Activated CD8-positive, alpha-beta memory T cell treated with anti-CD3 and anti-CD28 coated beads, Interleukin-2, amount 50 U/mL, for 48 hours (primary cell): ENCODE results near the gene NT5C.

Source experiments
- DNase-seq: peaks from one replicate; pipeline ENCODE4 v3.0.0-alpha.2; 2020

Gene NT5C

DNA sequence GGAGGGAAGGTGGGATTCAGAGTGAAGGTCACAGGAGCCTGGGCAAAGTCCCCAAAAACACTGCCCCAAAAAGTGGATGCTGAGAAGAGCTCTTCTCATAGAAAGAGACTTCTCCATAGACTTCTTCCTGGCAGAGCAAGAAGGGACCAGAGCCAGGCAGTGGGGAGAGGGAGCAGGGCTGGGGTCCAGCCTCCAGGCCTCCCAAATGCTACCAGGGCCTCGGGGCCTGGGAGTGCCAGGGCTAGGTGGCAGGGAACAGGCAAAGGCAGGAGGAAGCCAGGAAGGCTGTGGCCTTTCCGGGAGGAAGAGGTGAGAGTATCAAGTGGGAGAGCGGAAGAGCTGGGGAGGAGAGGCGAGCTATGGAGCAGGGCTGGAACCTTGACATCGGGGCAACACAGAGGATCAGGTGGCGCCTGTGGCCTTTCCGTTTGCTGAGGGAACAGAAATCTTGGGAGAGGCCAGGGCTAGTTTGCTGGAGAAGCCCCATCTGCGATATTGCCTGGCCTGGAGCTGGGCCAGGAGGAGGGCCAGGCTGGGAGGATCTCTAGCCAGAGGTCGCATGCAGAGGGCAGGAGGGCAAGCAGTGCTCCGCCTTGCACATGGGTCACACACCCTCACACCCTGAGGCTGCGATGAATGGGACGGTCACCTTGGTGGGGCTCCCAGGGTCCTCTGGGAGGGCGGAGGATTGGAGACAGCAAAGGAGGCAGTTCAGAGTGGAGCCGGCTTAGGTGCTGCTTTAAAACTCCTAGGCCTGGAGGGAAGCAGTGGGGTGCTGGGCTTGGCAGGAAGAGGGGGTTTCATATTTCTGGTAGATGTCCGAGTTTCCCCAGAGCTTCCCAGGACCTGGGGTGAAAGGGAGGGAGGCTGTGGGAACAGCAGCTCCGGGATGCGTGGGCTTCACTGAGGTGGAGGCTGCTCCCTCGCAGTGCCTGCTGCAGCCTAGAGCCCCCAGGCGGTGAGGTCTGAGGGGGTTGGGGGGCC, 40.4 kb downstream of the NT5C start:
- no peak for DNase-seq

- DNase-seq = no peak
These were observed 42.8 kb downstream of the NT5C start for GRCh38 chr17:75088465-75089417.

DNA sequence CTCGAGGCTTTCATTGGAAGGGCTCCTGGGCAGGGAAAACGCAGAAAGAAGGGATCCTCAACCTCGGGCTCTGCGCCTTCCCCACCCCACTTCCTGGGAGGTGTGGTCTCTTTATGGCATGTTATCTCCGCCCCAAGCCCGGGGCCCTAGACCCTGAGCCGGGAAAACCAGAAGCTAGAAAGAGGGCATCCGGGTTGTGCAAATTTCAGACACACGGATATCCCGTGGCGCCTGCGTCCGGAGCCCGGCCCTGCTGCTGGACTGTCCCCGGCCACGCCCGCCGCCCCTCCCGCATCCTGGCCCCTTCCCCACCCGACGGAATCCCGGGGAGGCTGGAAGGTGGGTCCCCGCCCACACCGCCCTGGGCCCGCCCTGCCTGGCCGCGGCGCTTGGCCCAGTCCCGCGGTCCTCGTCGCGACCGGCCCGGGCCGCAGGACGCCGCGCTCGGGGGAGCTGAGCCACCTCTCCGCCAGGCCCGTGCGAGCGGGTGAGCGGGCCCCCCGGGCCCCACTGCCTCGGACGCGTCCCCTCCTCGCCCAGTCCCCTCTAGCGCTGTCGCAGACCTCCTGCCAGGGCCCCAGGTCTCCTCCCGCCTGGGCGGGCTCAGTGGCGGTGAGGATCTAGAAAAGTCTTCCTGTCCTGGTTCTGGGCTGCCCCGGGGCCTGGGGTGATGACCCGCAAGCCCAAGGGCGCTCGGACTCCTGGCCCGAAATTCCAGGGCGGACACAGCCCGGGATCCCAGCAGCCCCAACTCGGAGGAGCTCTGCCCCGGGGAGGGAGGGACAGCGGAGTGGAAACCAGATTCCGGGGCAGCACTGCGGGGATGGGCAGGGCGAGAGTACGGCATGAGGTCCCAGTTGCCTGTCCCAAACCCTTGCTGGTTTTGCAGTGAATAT, 43.7 kb downstream of the NT5C start, which contains the start of gene SLC16A5:
SLC16A5 (plus strand) TSS at position 397 of the 896 bp plus-strand sequence. CDS start 5,683 bp downstream, outside the sequence.
- peak; percentile 73 for DNase-seq

DNA sequence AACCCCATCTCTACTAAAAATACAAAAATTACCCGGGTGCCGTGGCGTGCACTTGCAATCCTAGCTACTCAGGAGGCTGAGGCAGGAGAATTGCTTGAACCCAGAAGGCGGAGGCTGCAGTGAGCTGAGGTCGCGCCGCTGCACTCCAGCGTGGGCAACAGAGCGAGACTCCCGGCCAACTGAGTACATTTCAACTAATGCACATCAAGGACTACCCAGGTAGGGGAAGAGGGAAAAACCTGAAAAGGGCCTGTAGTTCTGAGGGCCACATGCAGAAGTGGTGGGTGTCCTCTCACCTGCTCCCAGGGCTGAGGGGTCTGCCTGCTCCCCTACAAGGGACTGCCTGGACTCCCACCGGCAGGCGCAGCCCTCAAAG, 44.4 kb downstream of the NT5C start:
- DNase-seq = no peak

DNA sequence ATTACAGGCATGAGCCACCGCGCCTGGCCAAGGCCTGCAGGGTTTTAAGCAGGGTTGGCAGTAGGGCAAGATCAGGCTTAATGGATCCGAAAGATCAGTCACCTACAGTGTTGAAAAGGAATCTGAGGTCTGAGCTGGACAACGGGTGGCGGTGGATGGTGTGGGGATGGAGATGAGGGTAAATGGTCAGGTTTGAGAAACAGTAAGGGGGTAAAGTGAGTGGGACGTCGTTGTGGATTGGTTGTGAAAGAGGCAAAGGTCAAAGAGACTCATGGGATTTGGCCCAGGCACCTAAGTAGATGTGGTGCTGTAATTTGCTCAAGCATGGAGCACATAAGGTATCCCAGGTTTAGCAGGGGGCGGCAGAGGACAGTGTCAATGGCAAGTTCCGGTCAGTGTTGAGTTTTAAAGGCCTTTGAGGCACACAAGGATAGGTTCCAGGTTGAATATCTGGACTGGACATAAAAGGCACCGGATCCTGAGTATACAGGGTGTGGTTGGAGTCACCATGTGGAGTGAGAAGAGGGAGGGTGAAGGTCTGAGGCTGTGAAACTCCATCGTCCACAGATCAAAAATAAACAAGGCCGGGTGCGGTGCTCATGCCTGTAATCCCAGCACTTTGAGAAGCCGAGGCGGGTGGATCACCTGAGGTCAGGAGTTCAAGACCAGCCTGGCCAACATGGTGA, 44.9 kb downstream of the NT5C start:
- DNase-seq = no peak

DNA sequence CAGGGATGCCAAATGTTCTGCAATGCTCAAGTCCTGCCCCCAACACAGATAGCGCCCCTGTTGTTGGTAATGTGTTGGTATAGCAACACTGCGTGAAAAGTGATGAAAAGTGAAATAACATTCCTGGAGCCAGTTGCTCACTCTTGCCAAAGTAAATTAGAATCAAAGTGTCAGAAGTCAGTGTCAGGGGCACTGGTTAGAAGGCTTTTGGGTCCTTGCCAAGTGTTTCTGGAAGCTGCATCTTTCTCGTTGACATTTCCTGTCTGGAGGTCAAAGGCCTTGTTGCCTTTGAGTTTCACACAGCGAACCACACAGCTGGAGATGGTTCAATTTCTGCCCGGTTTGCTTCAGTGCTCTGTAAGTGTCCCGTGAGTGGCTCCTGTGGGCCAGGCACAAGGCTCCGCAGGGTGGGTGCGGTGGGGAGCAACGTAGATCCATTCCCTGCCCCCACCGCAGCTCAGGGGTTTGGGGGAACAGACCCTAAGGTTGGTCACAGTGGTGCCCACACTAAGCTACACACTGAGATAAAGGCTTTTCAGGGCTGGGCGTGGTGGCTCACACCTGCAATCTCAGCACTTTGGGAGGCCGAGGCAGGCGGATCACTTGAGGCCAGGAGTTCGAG, 47.4 kb downstream of the NT5C start:
- DNase-seq = no peak

DNA sequence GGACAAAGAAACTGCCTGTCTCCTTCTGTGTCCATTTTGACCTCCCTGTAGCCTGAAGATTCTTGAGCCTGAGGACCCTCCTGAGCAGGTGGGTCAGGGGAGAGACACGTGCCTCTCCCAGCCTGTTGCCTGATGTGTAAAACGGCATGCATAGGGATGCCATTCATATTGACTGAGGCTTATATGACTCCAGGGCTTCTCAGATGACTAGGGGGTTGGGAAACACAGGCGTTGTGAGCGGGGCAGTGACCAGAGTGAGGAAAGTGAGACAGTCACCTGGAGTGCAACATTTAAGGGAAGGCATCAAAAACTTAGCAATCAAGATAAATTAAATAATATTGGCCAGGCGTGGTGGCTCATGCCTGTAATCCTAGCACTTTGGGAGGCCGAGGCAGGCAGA, 48.9 kb downstream of the NT5C start:
- no peak for DNase-seq

GRCh38 chr17:75081611-75082540, 49.7 kb downstream of the NT5C start:
- no peak for DNase-seq
